HG02938 (cell line): ENCODE data around the gene CTNNA3.
"Not testable (repeated sequence)": the region's sequence is repeated elsewhere in the genome, so short reads cannot be mapped to it uniquely, and the experiment has no call there.

Experiments used
- ATAC-seq: cut with Tn5 transposase; IDR thresholded peaks from one replicate; pipeline ENCODE4 v1.9.1; 2021; ENCODE audit warnings: mild to moderate bottlenecking, moderate library complexity; ENCODE audit not compliant: unreplicated experiment

Gene CTNNA3

GRCh38 chr10:66349076-66349475 is 1346.9 kb downstream of the CTNNA3 start:
- no peak for ATAC-seq

DNA sequence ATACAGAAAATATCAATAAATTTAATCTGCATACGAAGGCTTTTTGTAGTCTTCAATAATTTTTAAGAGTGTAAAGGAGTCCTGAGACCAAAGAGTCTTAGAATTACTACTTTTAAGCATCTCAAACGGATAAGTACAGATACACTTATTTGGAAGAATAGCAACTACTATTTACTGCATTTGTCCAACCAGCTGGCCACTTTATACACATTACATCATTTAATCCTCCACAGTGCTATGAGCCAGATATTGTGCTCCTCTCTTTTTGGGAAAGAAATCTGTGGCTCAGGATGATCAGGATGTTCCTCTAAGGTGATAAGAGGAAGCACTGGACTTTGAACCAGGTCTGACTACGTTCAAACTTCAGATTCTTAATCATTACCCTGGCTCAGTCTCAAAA is 1358.8 kb downstream of the CTNNA3 start:
- no peak for ATAC-seq

- no peak for ATAC-seq
Observed at GRCh38 chr10:66336791-66337190, 1359.2 kb downstream of the CTNNA3 start.

DNA sequence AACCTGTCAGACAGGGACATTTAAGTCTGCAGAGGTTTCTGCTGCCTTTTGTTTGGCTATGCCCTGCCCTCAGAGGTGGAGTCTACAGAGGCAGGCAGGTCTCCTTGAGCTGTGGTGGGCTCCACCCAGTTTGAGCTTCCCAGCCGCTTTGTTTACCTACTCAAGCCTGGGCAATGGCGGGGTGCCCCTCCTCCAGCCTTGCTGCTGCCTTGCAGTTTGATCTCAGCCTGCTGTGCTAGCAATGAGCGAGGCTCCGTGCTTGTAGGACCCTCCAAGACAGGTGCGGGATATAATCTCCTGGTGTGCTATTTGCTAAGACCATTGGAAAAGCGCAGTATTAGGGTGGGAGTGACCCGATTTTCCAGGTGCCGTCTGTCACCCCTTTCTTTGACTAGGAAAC is 1360.2 kb downstream of the CTNNA3 start:
- not testable (repeated sequence) for ATAC-seq

DNA sequence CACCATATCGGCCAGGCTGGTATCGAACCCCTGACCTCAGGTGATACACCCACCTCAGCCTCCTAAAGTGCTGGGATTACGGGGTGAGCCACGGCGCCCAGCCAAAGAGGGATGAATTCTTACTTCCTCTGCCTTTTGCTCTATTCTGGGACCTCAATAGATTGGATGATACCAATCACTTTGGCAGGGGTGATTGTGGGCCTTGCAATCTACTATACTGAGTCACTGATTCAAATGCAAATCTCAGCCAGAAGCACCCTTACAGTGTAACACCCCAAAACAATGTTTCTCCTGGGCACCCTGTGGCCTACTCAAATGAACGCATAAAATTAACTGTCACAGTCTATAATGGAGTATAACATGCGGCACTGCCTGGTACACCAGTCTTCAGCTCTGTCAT is 1366.8 kb downstream of the CTNNA3 start:
- ATAC-seq, result no peak

- ATAC-seq, result no peak
Observed at GRCh38 chr10:66326876-66327275, 1369.1 kb downstream of the CTNNA3 start.

GRCh38 chr10:66322777-66323176 is 1373.2 kb downstream of the CTNNA3 start:
- no peak for ATAC-seq

- no peak for ATAC-seq
Observed at GRCh38 chr10:66321723-66322665, 1374.0 kb downstream of the CTNNA3 start.

DNA sequence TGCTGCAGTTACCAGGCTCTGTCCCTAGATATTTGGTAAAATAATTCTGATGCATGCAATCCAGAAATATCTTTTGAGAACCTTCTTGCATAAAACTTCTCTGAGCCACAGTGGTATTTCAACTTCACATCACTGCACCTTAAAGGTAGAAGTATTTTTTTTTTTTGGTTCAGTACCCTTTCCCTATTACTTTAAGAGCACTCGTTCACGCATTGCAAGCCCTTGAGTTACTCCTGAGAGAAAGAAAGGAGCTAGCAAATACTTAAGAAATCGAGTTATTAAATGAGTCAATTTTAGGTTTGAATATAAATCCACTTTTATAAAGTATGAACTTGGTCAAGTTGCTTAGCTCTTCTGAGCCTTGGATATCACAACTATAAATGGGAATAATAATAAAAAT is 1377.2 kb downstream of the CTNNA3 start:
- no peak for ATAC-seq

DNA sequence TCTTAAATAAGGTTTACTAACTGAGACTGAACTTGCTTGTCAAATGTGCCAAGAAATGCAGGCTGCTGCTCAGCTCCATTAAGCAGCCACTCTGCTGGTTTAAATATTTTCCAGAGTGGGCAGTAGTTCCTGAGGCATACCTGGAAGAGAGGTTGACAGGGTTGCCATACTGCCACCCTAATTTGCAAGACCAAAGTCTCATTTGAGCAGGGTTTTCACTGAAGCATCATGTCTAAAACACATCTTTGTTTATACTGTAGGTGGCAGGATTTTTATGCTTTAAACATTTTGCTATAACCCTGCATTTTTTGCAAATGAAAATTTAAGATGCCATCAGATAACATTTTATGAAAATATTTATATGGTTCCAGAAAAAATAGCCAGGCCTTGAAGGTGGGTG is 1388.2 kb downstream of the CTNNA3 start:
- ATAC-seq, result no peak

DNA sequence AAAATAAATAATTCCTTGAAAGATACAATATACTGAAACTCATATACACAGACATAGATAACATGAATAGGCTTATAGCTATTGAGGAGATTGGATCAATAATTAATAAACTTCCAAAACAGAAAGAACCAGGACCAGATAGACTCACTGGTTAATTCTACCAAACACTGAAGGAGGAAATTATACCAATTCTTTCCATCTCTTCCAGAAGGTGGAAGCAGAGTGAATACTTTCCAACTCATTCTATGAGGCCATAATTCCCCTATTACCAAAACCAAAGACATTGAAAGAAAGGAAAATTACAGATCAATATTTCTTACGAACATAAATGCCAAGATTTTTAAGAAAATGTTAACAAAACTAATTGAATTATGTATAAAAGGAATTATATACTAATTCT is 1394.9 kb downstream of the CTNNA3 start:
- ATAC-seq, result no peak

GRCh38 chr10:66295602-66296001 is 1400.4 kb downstream of the CTNNA3 start:
- no peak for ATAC-seq

GRCh38 chr10:66294538-66294937 is 1401.5 kb downstream of the CTNNA3 start:
- ATAC-seq, result no peak

GRCh38 chr10:66292922-66293321 is 1403.1 kb downstream of the CTNNA3 start:
- no peak for ATAC-seq

GRCh38 chr10:66292456-66292855 is 1403.5 kb downstream of the CTNNA3 start:
- no peak for ATAC-seq

GRCh38 chr10:66291133-66291532 is 1404.9 kb downstream of the CTNNA3 start:
- no peak for ATAC-seq

GRCh38 chr10:66284621-66285020 is 1411.4 kb downstream of the CTNNA3 start:
- ATAC-seq, result no peak

DNA sequence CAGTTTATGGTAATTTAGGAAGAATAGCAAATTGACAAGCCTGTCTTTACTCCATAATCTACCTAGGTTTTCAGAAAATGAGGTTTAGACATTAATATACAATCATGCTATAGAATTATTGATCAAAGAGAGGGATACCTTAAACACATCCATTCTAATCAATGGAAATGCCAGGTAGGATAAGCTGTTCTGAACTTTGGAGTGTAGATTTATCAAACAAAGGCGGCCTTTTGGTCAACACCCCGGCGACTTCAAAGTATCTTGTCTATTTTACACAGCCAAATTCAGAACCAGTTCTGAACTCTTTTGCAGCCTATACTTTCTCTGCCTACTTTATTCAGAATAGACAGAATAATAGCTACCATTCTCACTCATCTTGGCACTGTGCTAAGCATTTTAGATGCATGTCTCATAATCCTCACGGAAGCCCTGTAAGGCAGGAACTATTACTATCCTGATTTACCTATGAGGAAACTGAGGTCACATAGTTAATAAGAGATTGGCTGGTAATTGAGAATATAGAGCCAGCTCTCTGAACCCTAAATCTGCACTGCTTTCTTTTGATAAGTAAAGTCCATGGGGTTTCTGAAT is 1412.0 kb downstream of the CTNNA3 start:
- no peak for ATAC-seq

DNA sequence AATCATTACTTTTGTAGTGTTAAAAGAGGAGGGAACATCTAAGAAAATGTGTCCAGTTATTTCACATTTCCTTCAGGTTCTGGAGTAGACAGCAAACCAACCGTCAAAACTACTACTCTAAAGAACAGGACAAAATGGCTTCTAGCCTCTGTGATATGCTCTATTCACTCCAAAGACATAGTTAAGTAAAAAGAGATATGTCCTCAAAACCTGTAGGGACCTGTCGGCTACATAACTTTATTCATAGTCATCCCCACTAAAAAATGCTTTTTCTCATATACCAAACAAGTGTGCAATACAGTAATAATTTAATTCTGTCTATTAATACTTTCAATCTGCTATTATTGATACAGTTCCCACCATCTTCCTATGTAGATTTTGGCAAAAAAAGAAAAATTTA is 1412.9 kb downstream of the CTNNA3 start:
- ATAC-seq, result no peak

- ATAC-seq, result no peak
Observed at GRCh38 chr10:66281327-66281726, 1414.7 kb downstream of the CTNNA3 start.

DNA sequence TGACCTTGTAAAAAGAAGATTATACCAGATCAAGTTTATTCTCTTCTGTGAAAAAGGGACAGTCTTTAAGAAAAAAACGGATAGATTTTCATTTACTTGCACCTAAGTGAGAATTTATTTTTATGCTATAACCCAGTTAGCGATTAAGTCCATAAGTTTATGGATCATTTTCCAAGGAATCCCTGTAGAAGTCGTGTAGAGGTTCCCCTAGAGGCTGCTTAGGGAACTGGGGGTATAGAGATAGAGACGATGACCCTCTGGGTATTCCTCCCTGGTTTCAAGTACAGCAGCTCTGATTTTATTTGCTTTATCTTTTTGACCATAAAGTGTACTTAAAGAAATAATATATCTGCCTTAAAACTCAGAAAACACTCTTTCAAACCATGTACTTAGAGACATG is 1418.5 kb downstream of the CTNNA3 start:
- no peak for ATAC-seq

DNA sequence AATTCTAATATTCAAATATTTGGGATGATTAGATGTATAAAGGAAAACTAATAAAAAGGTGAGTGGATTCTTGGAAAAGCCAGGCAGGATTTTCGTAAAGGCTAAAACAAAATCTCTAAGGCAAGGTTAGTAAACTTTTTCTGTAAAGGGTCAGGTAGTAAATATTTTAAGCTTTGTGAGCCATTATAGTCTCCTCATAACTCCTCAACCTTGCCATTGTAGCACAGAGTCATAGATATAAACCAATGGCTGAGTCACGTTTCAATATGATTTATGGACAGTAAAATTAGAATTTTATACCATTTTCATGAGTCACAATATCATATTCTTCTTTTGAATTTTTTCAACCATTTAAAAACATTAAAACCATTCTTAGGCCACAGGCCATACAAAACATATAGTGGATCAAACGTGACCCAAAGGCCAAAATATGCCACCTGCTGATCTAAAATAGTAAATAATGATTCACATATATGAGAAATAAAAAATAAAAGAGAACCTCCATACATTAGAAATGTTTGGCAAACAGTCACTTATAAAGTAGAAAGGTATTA is 1422.0 kb downstream of the CTNNA3 start:
- no peak for ATAC-seq
